AG08396 (cell line): ENCODE results near the gene KRTAP20-3.

Source experiments
- DNase-seq: peaks from one replicate; pipeline ENCODE4 v3.0.0; 2012; ENCODE audit warnings: low spot score, mixed read lengths

The KRTAP20-3 gene

GRCh38 chr21:30684506-30684905 lies 41.8 kb downstream of the KRTAP20-3 start:
- no peak for DNase-seq

- no peak for DNase-seq
Observed at GRCh38 chr21:30689822-30690221, 47.2 kb downstream of the KRTAP20-3 start.
